Neural progenitor cell (in vitro differentiated cells): ENCODE data around the gene SPAG7. TPM values are rescaled to one million over a fixed set of nuclear protein-coding genes. Genes with fewer than 3 reads are reported as not detected.

Experiments used
- DNase-seq: peaks from one replicate; pipeline ENCODE4 v3.0.0-alpha.2; 2016; ENCODE audit warnings: low spot score
- H2AFZ ChIP-seq: fragments of 200-600 bp; sonication (generic); replicated peaks from 2 replicates; pipeline ENCODE4 v1.6.1; 2016; ENCODE audit warnings: antibody characterized with exemption
- H3F3A ChIP-seq: fragments of 200-600 bp; sonication (generic); 2 replicates; pipeline ENCODE4 v1.6.1; 2016; ENCODE audit warnings: antibody characterized with exemption, low read depth
- H3K27ac ChIP-seq: fragments of 200-600 bp; sonication (generic); 2 replicates; pipeline ENCODE4 v1.5.1; 2016; ENCODE audit warnings: mild to moderate bottlenecking
- H3K27me3 ChIP-seq: fragments of 200-600 bp; sonication (generic); 2 replicates; pipeline ENCODE4 v1.6.1; 2016; ENCODE audit warnings: mild to moderate bottlenecking, moderate library complexity
- H3K36me3 ChIP-seq: fragments of 200-600 bp; sonication (generic); 2 replicates; pipeline ENCODE4 v1.5.1; 2016
- H3K4me1 ChIP-seq: fragments of 200-600 bp; sonication (generic); 2 replicates; pipeline ENCODE4 v1.6.1; 2016; ENCODE audit warnings: mixed run types
- H3K4me2 ChIP-seq: fragments of 200-600 bp; sonication (generic); 2 replicates; pipeline ENCODE4 v1.6.1; 2016
- H3K4me3 ChIP-seq: fragments of 200-600 bp; sonication (generic); 2 replicates; pipeline ENCODE4 v1.5.1; 2016
- H3K79me2 ChIP-seq: fragments of 200-600 bp; sonication (generic); 2 replicates; pipeline ENCODE4 v1.6.1; 2016; ENCODE audit warnings: low read depth
- H3K9ac ChIP-seq: fragments of 200-600 bp; sonication (generic); 2 replicates; pipeline ENCODE4 v1.6.1; 2016
- H3K9me3 ChIP-seq: fragments of 200-600 bp; sonication (generic); 2 replicates; pipeline ENCODE4 v1.5.1; 2016; ENCODE audit warnings: low read depth
- H4K20me1 ChIP-seq: fragments of 200-600 bp; sonication (generic); 2 replicates; pipeline ENCODE4 v1.6.1; 2016; ENCODE audit warnings: low read depth
- H3K27ac Mint-ChIP-seq: 3 replicates; pipeline ENCODE4 v1.8.0; 2021; ENCODE audit warnings: mixed read lengths
- H3K27me3 Mint-ChIP-seq: 2 replicates; pipeline ENCODE4 v1.8.0; 2022; ENCODE audit warnings: low read depth, mild to moderate bottlenecking, inconsistent platforms, moderate library complexity, mixed read lengths; ENCODE audit not compliant: insufficient read depth
- H3K36me3 Mint-ChIP-seq: 3 replicates; pipeline ENCODE4 v1.8.0; 2021; ENCODE audit warnings: mixed read lengths
- H3K4me1 Mint-ChIP-seq: 3 replicates; pipeline ENCODE4 v1.8.0; 2021; ENCODE audit warnings: mixed read lengths
- H3K4me3 Mint-ChIP-seq: 3 replicates; pipeline ENCODE4 v1.8.0; 2021; ENCODE audit warnings: mild to moderate bottlenecking, moderate library complexity, mixed read lengths
- H3K9me3 Mint-ChIP-seq: 3 replicates; pipeline ENCODE4 v1.8.0; 2020; ENCODE audit warnings: mixed read lengths
- EZH2 ChIP-seq: fragments of 200-600 bp; sonication (generic); IDR thresholded peaks from 2 replicates; pipeline ENCODE4 v1.6.1; 2017; ENCODE audit warnings: antibody characterized with exemption, mild to moderate bottlenecking, moderate library complexity
- EZH2phosphoT487 ChIP-seq: fragments of 200-600 bp; sonication (generic); IDR thresholded peaks from 2 replicates; pipeline ENCODE4 v1.6.1; 2017; ENCODE audit warnings: antibody characterized with exemption
- total RNA-seq: library from RNA; depleted of rRNA; stranded (reverse); fragments of >200 nt; gene quantifications from 2 replicates; pipeline ENCODE4 v1.2.3, GENCODE V29; 2015; ENCODE audit warnings: low replicate concordance
- TF ChIP-seq, protein P1 (sequence below): fragments of 200-600 bp; sonication (generic); IDR thresholded peaks from 2 replicates; pipeline ENCODE4 v1.5.1; 2017; ENCODE audit warnings: antibody characterized with exemption, mild to moderate bottlenecking

The SPAG7 gene
- total RNA-seq, 1 donor from 2014 or later: 79.7 TPM

DNA sequence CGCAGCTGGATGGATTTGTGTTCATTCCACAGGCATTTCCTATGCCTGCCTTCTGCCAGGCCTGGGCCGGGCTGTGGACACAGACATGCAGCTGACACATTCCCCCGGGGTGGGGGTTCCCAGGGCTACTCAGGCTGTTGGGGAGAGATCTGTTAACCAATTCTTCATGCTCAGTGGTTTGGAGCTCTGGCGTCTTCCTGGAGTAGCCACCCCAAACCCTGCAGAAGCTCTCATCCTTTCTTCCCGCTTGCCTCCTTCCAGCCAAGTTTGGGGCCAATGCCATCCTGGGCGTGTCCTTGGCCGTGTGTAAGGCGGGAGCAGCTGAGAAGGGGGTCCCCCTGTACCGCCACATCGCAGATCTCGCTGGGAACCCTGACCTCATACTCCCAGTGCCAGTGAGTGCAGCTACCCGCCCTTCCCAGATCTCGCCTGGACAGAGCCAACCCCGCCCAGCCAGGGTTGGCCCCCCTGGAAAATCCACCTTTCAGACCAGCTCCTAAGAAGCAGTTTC lies 14.1 kb downstream of the SPAG7 start:
- Histone ChIP-seq H3K79me2 (peaks cover 5% of the 10 kb centered on the region), H3K9me3 (no peaks in the 10 kb centered on the region), H3K4me1 (peaks cover 13% of the 10 kb centered on the region), H3K27me3 (no peaks in the 10 kb centered on the region), H3K36me3 (no peaks in the 10 kb centered on the region), H3F3A (peaks cover 43% of the 10 kb centered on the region), H3K9ac (no peak overlapping the region), H4K20me1 (no peaks in the 10 kb centered on the region), H3K4me2 (no peak overlapping the region), H2AFZ (no peak overlapping the region), H3K27ac (no peak overlapping the region), H3K4me3 (no peak overlapping the region)
- Mint-ChIP-seq H3K4me3 (peak overlapping the region; percentile 27), H3K4me1 (peaks cover 27% of the 10 kb centered on the region), H3K27ac (peak overlapping the region; percentile 1), H3K9me3 (no peaks in the 10 kb centered on the region), H3K27me3 (peaks cover 9% of the 10 kb centered on the region), H3K36me3 (peaks cover 13% of the 10 kb centered on the region)
- TF ChIP-seq, protein P1, sequence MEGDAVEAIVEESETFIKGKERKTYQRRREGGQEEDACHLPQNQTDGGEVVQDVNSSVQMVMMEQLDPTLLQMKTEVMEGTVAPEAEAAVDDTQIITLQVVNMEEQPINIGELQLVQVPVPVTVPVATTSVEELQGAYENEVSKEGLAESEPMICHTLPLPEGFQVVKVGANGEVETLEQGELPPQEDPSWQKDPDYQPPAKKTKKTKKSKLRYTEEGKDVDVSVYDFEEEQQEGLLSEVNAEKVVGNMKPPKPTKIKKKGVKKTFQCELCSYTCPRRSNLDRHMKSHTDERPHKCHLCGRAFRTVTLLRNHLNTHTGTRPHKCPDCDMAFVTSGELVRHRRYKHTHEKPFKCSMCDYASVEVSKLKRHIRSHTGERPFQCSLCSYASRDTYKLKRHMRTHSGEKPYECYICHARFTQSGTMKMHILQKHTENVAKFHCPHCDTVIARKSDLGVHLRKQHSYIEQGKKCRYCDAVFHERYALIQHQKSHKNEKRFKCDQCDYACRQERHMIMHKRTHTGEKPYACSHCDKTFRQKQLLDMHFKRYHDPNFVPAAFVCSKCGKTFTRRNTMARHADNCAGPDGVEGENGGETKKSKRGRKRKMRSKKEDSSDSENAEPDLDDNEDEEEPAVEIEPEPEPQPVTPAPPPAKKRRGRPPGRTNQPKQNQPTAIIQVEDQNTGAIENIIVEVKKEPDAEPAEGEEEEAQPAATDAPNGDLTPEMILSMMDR: no peak
- TF ChIP-seq EZH2phosphoT487 (no peak), EZH2 (no peak)
- DNase-seq: no peak

DNA sequence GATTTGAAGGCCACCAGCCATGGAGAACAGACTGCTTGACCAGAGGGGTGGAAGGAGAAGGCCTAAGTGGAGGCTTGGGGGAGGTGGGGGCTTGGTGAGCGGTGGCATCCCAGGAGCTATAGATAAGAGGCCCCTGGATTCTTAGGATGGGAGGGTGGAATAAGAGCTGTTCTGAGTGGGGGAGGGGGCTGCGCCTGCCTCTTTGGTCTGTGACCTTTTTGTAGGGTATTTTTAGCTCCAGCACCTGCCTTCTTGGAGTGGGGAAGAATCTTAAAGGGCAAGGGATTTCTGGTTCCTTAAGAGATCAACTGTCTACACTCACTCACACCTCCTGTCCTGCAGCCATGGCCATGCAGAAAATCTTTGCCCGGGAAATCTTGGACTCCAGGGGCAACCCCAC lies 16.1 kb downstream of the SPAG7 start:
- Histone ChIP-seq H4K20me1 (peaks cover 14% of the 10 kb centered on the region), H3K9me3 (no peaks in the 10 kb centered on the region), H3K79me2 (peaks cover 25% of the 10 kb centered on the region), H3K36me3 (no peaks in the 10 kb centered on the region), H3F3A (peaks cover 55% of the 10 kb centered on the region), H3K4me3 (peak overlapping the region; percentile 77), H3K9ac (no peak overlapping the region), H2AFZ (no peak overlapping the region), H3K27ac (peak overlapping the region; percentile 85), H3K4me2 (peak overlapping the region; percentile 87), H3K4me1 (peaks cover 17% of the 10 kb centered on the region), H3K27me3 (no peaks in the 10 kb centered on the region)
- H3K9me3 Mint-ChIP-seq: no peaks in the 10 kb centered on the region
- peaks cover 12% of the 10 kb centered on the region for H3K36me3 Mint-ChIP-seq
- H3K27ac Mint-ChIP-seq: peak overlapping the region; percentile 96
- no peak for DNase-seq
- H3K4me1 Mint-ChIP-seq: peaks cover 33% of the 10 kb centered on the region
- H3K4me3 Mint-ChIP-seq: peak overlapping the region; percentile 85
- TF ChIP-seq, protein P1: no peak
- TF ChIP-seq EZH2phosphoT487 (no peak), EZH2 (no peak)
- H3K27me3 Mint-ChIP-seq: peaks cover 12% of the 10 kb centered on the region

DNA sequence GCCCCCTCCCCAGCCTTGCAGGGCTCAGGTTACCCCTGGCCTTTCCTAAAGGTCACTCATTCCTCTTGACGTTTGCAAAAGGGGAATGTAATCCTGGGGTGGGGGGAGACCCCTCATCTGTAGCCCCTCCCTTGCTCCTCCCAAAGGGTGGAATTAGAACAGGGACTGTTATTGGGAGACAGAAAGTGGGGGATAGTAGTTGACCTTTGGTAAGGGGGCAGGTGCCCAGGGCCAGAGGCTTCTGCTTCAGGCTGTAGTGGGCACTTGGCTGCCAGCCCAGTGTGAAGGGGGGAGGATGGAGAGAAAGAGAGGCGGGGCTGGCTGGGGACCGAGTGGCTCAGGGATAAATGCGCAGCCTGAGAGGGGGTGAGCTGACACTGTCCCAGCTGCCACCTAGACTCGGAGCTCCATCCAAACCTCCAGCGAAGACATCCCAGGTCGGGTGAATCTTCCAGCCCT lies 16.8 kb downstream of the SPAG7 start, which contains the start of gene ENO3:
Gene ENO3, plus strand, starts transcription at position 374 of the 459 bp plus-strand sequence. CDS start 711 bp downstream, outside the sequence.
- Histone ChIP-seq H3K4me2 (peak within 1 kb of the TSS; percentile 87), H3K4me3 (peak within 1 kb of the TSS; percentile 77), H3K9me3 (no peaks in the 10 kb centered on the region), H3F3A (peaks cover 62% of the 10 kb centered on the region), H3K4me1 (peaks cover 22% of the 10 kb centered on the region), H3K9ac (no peak within 1 kb of the TSS), H3K36me3 (no peaks in the 10 kb centered on the region), H3K27ac (peak within 1 kb of the TSS; percentile 85), H3K79me2 (peaks cover 32% of the 10 kb centered on the region), H4K20me1 (peaks cover 21% of the 10 kb centered on the region), H2AFZ (no peak within 1 kb of the TSS), H3K27me3 (no peaks in the 10 kb centered on the region)
- peak; percentile 78 for DNase-seq
- peaks cover 38% of the 10 kb centered on the region for H3K4me1 Mint-ChIP-seq
- no peaks in the 10 kb centered on the region for H3K9me3 Mint-ChIP-seq
- peak within 1 kb of the TSS; percentile 85 for H3K4me3 Mint-ChIP-seq
- peaks cover 11% of the 10 kb centered on the region for H3K27me3 Mint-ChIP-seq
- TF ChIP-seq EZH2phosphoT487: no peak
- H3K36me3 Mint-ChIP-seq: peaks cover 9% of the 10 kb centered on the region
- H3K27ac Mint-ChIP-seq: peak within 1 kb of the TSS; percentile 96

DNA sequence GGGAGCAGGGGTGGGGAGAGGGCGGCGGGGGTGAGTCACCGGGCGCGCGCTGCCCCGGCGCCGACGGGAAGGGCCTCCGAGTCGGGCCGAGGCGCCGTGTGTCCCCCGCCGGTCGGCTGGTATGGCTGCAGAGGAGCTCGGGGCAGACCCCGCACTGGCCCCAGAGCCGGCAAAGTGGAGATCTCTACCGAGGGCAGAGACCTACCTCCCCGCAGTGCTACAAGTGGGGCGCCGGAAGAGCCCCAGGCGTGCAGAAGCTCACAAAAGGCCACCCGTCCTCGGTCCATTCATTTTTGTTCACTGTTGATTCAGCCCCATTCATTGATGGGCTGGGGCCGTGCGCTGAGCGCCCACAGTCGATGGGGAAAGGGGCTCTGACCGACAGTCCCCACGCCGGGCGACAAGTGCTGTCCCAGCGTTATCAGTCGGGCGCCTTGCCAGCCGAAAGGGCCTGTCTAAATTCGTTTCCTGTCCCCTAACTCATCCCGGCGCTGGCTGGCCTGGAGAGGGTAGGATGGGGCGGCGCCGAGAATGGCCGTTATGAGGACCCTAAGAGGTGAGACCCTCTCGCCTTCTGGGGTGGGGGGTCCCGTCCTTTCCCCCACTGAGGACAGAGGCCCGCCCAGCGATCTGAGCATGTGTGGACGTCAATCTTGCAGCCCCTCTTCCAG lies 17.4 kb downstream of the SPAG7 start:
- H3K36me3 ChIP-seq: no peaks in the 10 kb centered on the region
- H3F3A ChIP-seq: peaks cover 67% of the 10 kb centered on the region
- peaks cover 26% of the 10 kb centered on the region for H4K20me1 ChIP-seq
- H3K9ac ChIP-seq: no peak overlapping the region
- Mint-ChIP-seq H3K4me3 (peak overlapping the region; percentile 85), H3K4me1 (peaks cover 43% of the 10 kb centered on the region), H3K27me3 (peaks cover 11% of the 10 kb centered on the region), H3K27ac (peak overlapping the region; percentile 96), H3K36me3 (peaks cover 15% of the 10 kb centered on the region), H3K9me3 (no peaks in the 10 kb centered on the region)
- no peak overlapping the region for H2AFZ ChIP-seq
- H3K4me1 ChIP-seq: peaks cover 22% of the 10 kb centered on the region
- H3K79me2 ChIP-seq: peaks cover 38% of the 10 kb centered on the region
- peak overlapping the region; percentile 87 for H3K4me2 ChIP-seq
- H3K9me3 ChIP-seq: no peaks in the 10 kb centered on the region
- H3K4me3 ChIP-seq: peak overlapping the region; percentile 77
- H3K27ac ChIP-seq: peak overlapping the region; percentile 85
- H3K27me3 ChIP-seq: no peaks in the 10 kb centered on the region
- no peak for TF ChIP-seq EZH2
- TF ChIP-seq, protein P1: no peak
- TF ChIP-seq EZH2phosphoT487: no peak
- DNase-seq: peak; percentile 72
